Lower lobe of right lung (tissue), 2 donors: ENCODE results near the gene CHSY3. TPM values are rescaled to one million over a fixed set of nuclear protein-coding genes. Genes with fewer than 3 reads are reported as not detected.

Experiments
- ATAC-seq, 2 donors: fragments of 200-7000 bp; cut with Tn5 transposase; one replicate each; pipeline ENCODE4 v1.9.1; 2020 to 2022; ENCODE audit warnings: mild to moderate bottlenecking in 2 of 2, moderate library complexity in 2 of 2
- DNase-seq: peaks from one replicate; pipeline ENCODE4 v3.0.0-alpha.2; 2020
- H3K27ac ChIP-seq: fragments of 200-600 bp; one replicate; pipeline ENCODE4 v1.8.0; 2022
- H3K27me3 ChIP-seq: fragments of 200-600 bp; one replicate; pipeline ENCODE4 v1.8.0; 2022; ENCODE audit warnings: low read depth
- H3K36me3 ChIP-seq: fragments of 200-600 bp; one replicate; pipeline ENCODE4 v1.8.0; 2022; ENCODE audit warnings: mild to moderate bottlenecking
- H3K4me1 ChIP-seq: fragments of 200-600 bp; one replicate; pipeline ENCODE4 v1.8.0; 2022
- H3K4me3 ChIP-seq: fragments of 200-600 bp; one replicate; pipeline ENCODE4 v1.8.0; 2022; ENCODE audit warnings: mild to moderate bottlenecking
- H3K9me3 ChIP-seq: fragments of 200-600 bp; one replicate; pipeline ENCODE4 v1.8.0; 2022
- CTCF ChIP-seq: fragments of 200-600 bp; IDR thresholded peaks from one replicate; pipeline ENCODE4 v1.8.0; 2022; ENCODE audit warnings: antibody characterized with exemption, mild to moderate bottlenecking
- intact Hi-C: fragments of 100-400 bp; cut with DNase I; formaldehyde crosslinking; loops from one replicate; pipeline ENCODE4 v1.11.0; 2022
- total RNA-seq: library from RNA; stranded (reverse); fragmentation: NEBNext Ultra II Directional; extraction: Animal tissue kit (Norgen Biotek cat#: 25700); gene quantifications from one replicate; pipeline ENCODE4 v1.2.1, GENCODE V29; 2021
- donor health status: DM: no; HTN: yes; CAD: no; lungs with severe emphysema.

Gene CHSY3
- total RNA-seq, 1 donor from 2014 or later, result 4.7 TPM

- peak overlapping the region; percentile 82 for H3K4me3 ChIP-seq
- ATAC-seq, result no peak
- DNase-seq, result no peak
- H3K27ac ChIP-seq, result no peak overlapping the region
- intact Hi-C loops, result no loop called here
- H3K36me3 ChIP-seq, result no peaks in the 10 kb centered on the region
- peaks cover 23% of the 10 kb centered on the region for H3K4me1 ChIP-seq
- TF ChIP-seq CTCF, result no peak
- peaks cover 17% of the 10 kb centered on the region for H3K27me3 ChIP-seq
- no peaks in the 10 kb centered on the region for H3K9me3 ChIP-seq
These were observed 2.1 kb downstream of the CHSY3 start for GRCh38 chr5:129906177-129906887.

GRCh38 chr5:129909225-129909624 lies 5.0 kb downstream of the CHSY3 start:
- ATAC-seq, result no peak
- H3K4me1 ChIP-seq, result peaks cover 23% of the 10 kb centered on the region
- DNase-seq, result no peak
- H3K27me3 ChIP-seq, result peaks cover 17% of the 10 kb centered on the region
- no peaks in the 10 kb centered on the region for H3K9me3 ChIP-seq
- no peak overlapping the region for H3K4me3 ChIP-seq
- H3K36me3 ChIP-seq, result no peaks in the 10 kb centered on the region
- no peak overlapping the region for H3K27ac ChIP-seq
- no peak for TF ChIP-seq CTCF
- intact Hi-C loops, result no loop called here

- Histone ChIP-seq H3K36me3 (no peaks in the 10 kb centered on the region), H3K9me3 (no peaks in the 10 kb centered on the region), H3K4me3 (no peak overlapping the region), H3K4me1 (no peaks in the 10 kb centered on the region), H3K27ac (no peak overlapping the region), H3K27me3 (no peaks in the 10 kb centered on the region)
- ATAC-seq (no peak), DNase-seq (no peak)
- intact Hi-C loops, result no loop called here
- TF ChIP-seq CTCF, result no peak
These were observed 8.5 kb downstream of the CHSY3 start for GRCh38 chr5:129912601-129913255.

- ATAC-seq, result no peak
These were observed 11.2 kb downstream of the CHSY3 start for GRCh38 chr5:129915415-129915814.

GRCh38 chr5:129917224-129917623 lies 13.0 kb downstream of the CHSY3 start:
- no peak for TF ChIP-seq CTCF
- ATAC-seq (no peak), DNase-seq (no peak)
- Histone ChIP-seq H3K4me1 (no peaks in the 10 kb centered on the region), H3K36me3 (no peaks in the 10 kb centered on the region), H3K27me3 (no peaks in the 10 kb centered on the region), H3K9me3 (no peaks in the 10 kb centered on the region), H3K4me3 (no peak overlapping the region), H3K27ac (no peak overlapping the region)
- intact Hi-C loops, result no loop called here

More at GRCh38 chr5:129915415-129915814, 11.2 kb downstream of the CHSY3 start:
- Histone ChIP-seq H3K36me3 (no peaks in the 10 kb centered on the region), H3K27me3 (no peaks in the 10 kb centered on the region), H3K4me1 (no peaks in the 10 kb centered on the region), H3K4me3 (no peak overlapping the region), H3K9me3 (no peaks in the 10 kb centered on the region), H3K27ac (no peak overlapping the region)
- TF ChIP-seq CTCF, result no peak
- DNase-seq, result no peak
- intact Hi-C loops, result no loop called here
